A549 (cell line): Measurements from ENCODE around the gene DAB1. TPM values are rescaled to one million over a fixed set of nuclear protein-coding genes. Genes with fewer than 3 reads are reported as not detected.

Experiments used
- ATAC-seq, 2 experiments: fragments of 200-7000 bp in 1 of 2; fragments of >200 bp in 1 of 2; cut with Nextera tagmentation in 1 of 2; cut with Tn5 transposase in 1 of 2; 3 replicates each; pipeline versions ENCODE4 v1.8.0 to v1.9.1; 2018 to 2020; ENCODE audit warnings: mild to moderate bottlenecking in 1 of 2, moderate library complexity in 1 of 2
- CTCF ChIA-PET: fragments of 300-600 bp; sonication (Branson Sonifier 250); formaldehyde crosslinking; extraction: SDS; loops from one replicate; lab custom pipeline; 2021; ENCODE audit warnings: antibody characterized with exemption, inconsistent platforms; lab: Yijun Ruan, JAX
- POLR2A ChIA-PET: fragments of 350-600 bp; formaldehyde crosslinking; extraction: SDS; loops from one replicate; lab custom pipeline; 2021; ENCODE audit warnings: antibody characterized with exemption, inconsistent platforms; lab: Yijun Ruan, JAX
- DNase-seq, 2 experiments: peaks; one replicate each; pipeline versions ENCODE4 v3.0.0 to v3.0.0-alpha.2; 2011 to 2016; ENCODE audit warnings: low read depth in 1 of 2, low spot score in 1 of 2
- FAIRE-seq: peaks from 2 replicates; lab custom pipeline; 2011; peaks lifted over from hg19 to GRCh38; lab: Jason Lieb, UNC
- H3K27ac ChIP-seq, 2 experiments: fragments of >200 bp; sonication (Bioruptor Twin); formaldehyde crosslinking; 3 replicates each; pipeline ENCODE4 v1.5.1; 2016 to 2017
- H3K4me1 ChIP-seq: fragments of >200 bp; sonication (Bioruptor Twin); formaldehyde crosslinking; 3 replicates; pipeline ENCODE4 v1.6.1; 2016
- H3K4me2 ChIP-seq: fragments of >200 bp; sonication (Bioruptor Twin); formaldehyde crosslinking; 3 replicates; pipeline ENCODE4 v1.6.1; 2016
- H3K4me3 ChIP-seq: fragments of >200 bp; sonication (Bioruptor Twin); formaldehyde crosslinking; 3 replicates; pipeline ENCODE4 v1.5.1; 2016
- H3K9me3 ChIP-seq: fragments of >200 bp; sonication (Bioruptor Twin); formaldehyde crosslinking; 3 replicates; pipeline ENCODE4 v1.6.1; 2016
- CBX8 ChIP-seq: fragments of 200-600 bp; sonication (generic); IDR thresholded peaks from 2 replicates; pipeline ENCODE4 v1.6.1; 2016
- CEBPB ChIP-seq, 2 experiments: fragments of >200 bp in 1 of 2; sonication (Bioruptor Twin) in 1 of 2; formaldehyde crosslinking in 1 of 2; IDR thresholded peaks; 2 replicates each; pipeline ENCODE4 v1.6.1; 2012 to 2016
- CHD2 ChIP-seq: fragments of 150-350 bp; IDR thresholded peaks from 2 replicates; pipeline ENCODE4 v1.6.1; 2014; ENCODE audit warnings: low read length; ENCODE audit not compliant: partially characterized antibody
- EHF ChIP-seq: fragments of 250-450 bp; sonication (Bioruptor Pico); IDR thresholded peaks from 2 replicates; pipeline ENCODE4 v1.5.0; 2020; ENCODE audit warnings: mild to moderate bottlenecking
- EHMT2 ChIP-seq: fragments of 200-600 bp; sonication (generic); IDR thresholded peaks from 2 replicates; pipeline ENCODE4 v1.6.1; 2016; ENCODE audit warnings: antibody characterized with exemption, low read depth, mild to moderate bottlenecking, moderate library complexity
- GATA3 ChIP-seq: IDR thresholded peaks from 2 replicates; pipeline ENCODE4 v1.6.1; 2012; ENCODE audit warnings: borderline replicate concordance
- HDAC2 ChIP-seq: fragments of 200-600 bp; sonication (generic); IDR thresholded peaks from 2 replicates; pipeline ENCODE4 v1.6.1; 2016
- HOXA7 ChIP-seq: fragments of 250-450 bp; sonication (Bioruptor Pico); IDR thresholded peaks from 2 replicates; pipeline ENCODE4 v1.5.0; 2020; ENCODE audit warnings: mild to moderate bottlenecking, moderate library complexity
- HOXB5 ChIP-seq: fragments of 250-450 bp; sonication (Bioruptor Pico); IDR thresholded peaks from 2 replicates; pipeline ENCODE4 v1.5.0; 2020; ENCODE audit warnings: mild to moderate bottlenecking, moderate library complexity
- JUN ChIP-seq, 2 experiments: fragments of >200 bp; sonication (Bioruptor Twin); formaldehyde crosslinking; IDR thresholded peaks; 2 replicates in 1 of 2; 3 replicates in 1 of 2; pipeline ENCODE4 v1.6.1; 2016 to 2017
- JUNB ChIP-seq: fragments of >200 bp; sonication (Bioruptor Twin); formaldehyde crosslinking; IDR thresholded peaks from 2 replicates; pipeline ENCODE4 v1.6.1; 2016
- KDM1A ChIP-seq: fragments of 200-600 bp; sonication (generic); IDR thresholded peaks from 2 replicates; pipeline ENCODE4 v1.6.1; 2016; ENCODE audit warnings: low read depth, mild to moderate bottlenecking
- KDM5A ChIP-seq: fragments of 200-600 bp; sonication (generic); IDR thresholded peaks from 2 replicates; pipeline ENCODE4 v1.6.1; 2016; ENCODE audit warnings: antibody characterized with exemption, mild to moderate bottlenecking
- NPAS2 ChIP-seq: fragments of 250-450 bp; sonication (Bioruptor Pico); IDR thresholded peaks from 2 replicates; pipeline ENCODE4 v1.8.0; 2022; ENCODE audit warnings: mild to moderate bottlenecking, moderate library complexity, borderline replicate concordance
- RCOR1 ChIP-seq: fragments of 150-350 bp; IDR thresholded peaks from 2 replicates; pipeline ENCODE4 v1.6.1; 2014; ENCODE audit warnings: antibody characterized with exemption, low read length, low read depth
- SMC3 ChIP-seq: fragments of >200 bp; sonication (Bioruptor Twin); formaldehyde crosslinking; IDR thresholded peaks from 3 replicates; pipeline ENCODE4 v1.6.1; 2018; ENCODE audit warnings: inconsistent platforms
- TP53 ChIP-seq: fragments of 250-450 bp; sonication (Bioruptor Pico); IDR thresholded peaks from 2 replicates; pipeline ENCODE4 v1.5.0; 2021; ENCODE audit warnings: mild to moderate bottlenecking, moderate library complexity
- ZFP36 ChIP-seq: fragments of 450-650 bp; IDR thresholded peaks from 2 replicates; pipeline ENCODE4 v1.6.1; 2014; ENCODE audit warnings: borderline replicate concordance; ENCODE audit not compliant: partially characterized antibody
- ZNF302 ChIP-seq: fragments of 250-450 bp; sonication (Bioruptor Pico); IDR thresholded peaks from 2 replicates; pipeline ENCODE4 v1.9.0; 2021; ENCODE audit warnings: inconsistent platforms, mild to moderate bottlenecking, moderate library complexity
- WGBS: methylation state at CpG from one replicate; pipeline ENCODE4 v1.1.6; 2017; ENCODE audit errors: missing lambda C conversion rate; 5-methylcytosine and 5-hydroxymethylcytosine counted together
- polyA plus RNA-seq, 4 experiments: library from polyadenylated mRNA; depleted of rRNA in 3 of 4; stranded (reverse); fragments of >200 nt; fragmentation: RNase III in 1 of 4; extraction: RNeasy Plus Mini Kit Qiagen cat#74134 plus additional on column Dnase treatment in 1 of 4; gene quantifications; 2 replicates in 3 of 4; 3 replicates in 1 of 4; pipeline ENCODE4 v1.2.3, GENCODE V29; 2011 to 2017
- TF ChIP-seq, protein P1 (sequence below): fragments of >200 bp; sonication (Bioruptor Twin); formaldehyde crosslinking; IDR thresholded peaks from 3 replicates; pipeline ENCODE4 v1.5.1; 2016
- TF ChIP-seq, protein P2 (sequence below): fragments of 250-450 bp; sonication (Bioruptor Pico); IDR thresholded peaks from 2 replicates; pipeline ENCODE4 v1.5.0; 2021; ENCODE audit warnings: mild to moderate bottlenecking, moderate library complexity, borderline replicate concordance
- TF ChIP-seq, protein P3 (sequence below): fragments of 200-600 bp; sonication (generic); IDR thresholded peaks from 2 replicates; pipeline ENCODE4 v1.6.1; 2016; ENCODE audit warnings: antibody characterized with exemption, mild to moderate bottlenecking, moderate library complexity
- TF ChIP-seq, protein P4 (sequence below): IDR thresholded peaks from 2 replicates; pipeline ENCODE4 v1.6.1; 2012
- TF ChIP-seq, protein P5 (sequence below): fragments of 150-350 bp; IDR thresholded peaks from 2 replicates; pipeline ENCODE4 v1.6.1; 2014; ENCODE audit warnings: low read depth, mild to moderate bottlenecking, low read length

DAB1 gene
- polyA plus RNA-seq, 2 of the 4 experiments (the other 2 are of a cell fraction) = not detected

DNA sequence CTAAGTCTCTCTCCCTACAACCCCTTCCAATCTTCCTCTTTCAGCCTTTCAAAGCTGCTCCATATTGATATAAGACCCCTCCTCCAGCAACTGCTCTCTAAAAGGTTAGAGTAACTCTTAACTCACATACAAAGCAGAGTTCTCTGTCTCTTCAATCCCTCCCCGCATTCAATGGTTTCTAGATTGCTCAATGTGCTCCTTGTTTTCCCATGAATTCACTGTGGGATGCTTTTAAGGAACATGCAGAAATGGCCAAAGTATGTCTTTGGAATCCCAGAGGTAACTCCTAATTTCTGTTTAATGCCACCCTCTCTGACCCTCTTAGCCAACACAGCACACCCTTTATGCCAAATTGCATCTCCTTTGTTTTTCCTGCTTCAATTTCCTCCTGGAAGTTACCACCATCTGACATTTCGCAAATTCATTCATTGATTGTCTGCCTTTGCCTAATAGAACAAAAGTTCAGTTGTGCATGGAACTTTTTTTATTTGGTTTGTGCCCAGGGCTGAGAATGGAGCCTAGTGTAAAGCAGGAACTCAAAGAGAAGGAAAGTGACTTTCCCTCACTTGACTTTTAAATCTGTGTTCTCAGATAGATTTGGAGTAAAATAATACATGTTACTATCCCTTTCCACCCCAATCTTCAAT lies 285.3 kb downstream of the DAB1 start (continued):
- TF ChIP-seq, protein P1, sequence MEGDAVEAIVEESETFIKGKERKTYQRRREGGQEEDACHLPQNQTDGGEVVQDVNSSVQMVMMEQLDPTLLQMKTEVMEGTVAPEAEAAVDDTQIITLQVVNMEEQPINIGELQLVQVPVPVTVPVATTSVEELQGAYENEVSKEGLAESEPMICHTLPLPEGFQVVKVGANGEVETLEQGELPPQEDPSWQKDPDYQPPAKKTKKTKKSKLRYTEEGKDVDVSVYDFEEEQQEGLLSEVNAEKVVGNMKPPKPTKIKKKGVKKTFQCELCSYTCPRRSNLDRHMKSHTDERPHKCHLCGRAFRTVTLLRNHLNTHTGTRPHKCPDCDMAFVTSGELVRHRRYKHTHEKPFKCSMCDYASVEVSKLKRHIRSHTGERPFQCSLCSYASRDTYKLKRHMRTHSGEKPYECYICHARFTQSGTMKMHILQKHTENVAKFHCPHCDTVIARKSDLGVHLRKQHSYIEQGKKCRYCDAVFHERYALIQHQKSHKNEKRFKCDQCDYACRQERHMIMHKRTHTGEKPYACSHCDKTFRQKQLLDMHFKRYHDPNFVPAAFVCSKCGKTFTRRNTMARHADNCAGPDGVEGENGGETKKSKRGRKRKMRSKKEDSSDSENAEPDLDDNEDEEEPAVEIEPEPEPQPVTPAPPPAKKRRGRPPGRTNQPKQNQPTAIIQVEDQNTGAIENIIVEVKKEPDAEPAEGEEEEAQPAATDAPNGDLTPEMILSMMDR = no peak
- no peak for TF ChIP-seq RCOR1
- TF ChIP-seq, protein P2, sequence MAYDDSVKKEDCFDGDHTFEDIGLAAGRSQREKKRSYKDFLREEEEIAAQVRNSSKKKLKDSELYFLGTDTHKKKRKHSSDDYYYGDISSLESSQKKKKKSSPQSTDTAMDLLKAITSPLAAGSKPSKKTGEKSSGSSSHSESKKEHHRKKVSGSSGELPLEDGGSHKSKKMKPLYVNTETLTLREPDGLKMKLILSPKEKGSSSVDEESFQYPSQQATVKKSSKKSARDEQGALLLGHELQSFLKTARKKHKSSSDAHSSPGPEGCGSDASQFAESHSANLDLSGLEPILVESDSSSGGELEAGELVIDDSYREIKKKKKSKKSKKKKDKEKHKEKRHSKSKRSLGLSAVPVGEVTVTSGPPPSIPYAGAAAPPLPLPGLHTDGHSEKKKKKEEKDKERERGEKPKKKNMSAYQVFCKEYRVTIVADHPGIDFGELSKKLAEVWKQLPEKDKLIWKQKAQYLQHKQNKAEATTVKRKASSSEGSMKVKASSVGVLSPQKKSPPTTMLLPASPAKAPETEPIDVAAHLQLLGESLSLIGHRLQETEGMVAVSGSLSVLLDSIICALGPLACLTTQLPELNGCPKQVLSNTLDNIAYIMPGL (CRISPR knock-in tag) = no peak
- TF ChIP-seq TP53 (CRISPR knock-in tag) = no peak
- TF ChIP-seq CBX8 = no peak
- no peak for TF ChIP-seq EHMT2
- TF ChIP-seq EHF (CRISPR knock-in tag) = no peak

DNA sequence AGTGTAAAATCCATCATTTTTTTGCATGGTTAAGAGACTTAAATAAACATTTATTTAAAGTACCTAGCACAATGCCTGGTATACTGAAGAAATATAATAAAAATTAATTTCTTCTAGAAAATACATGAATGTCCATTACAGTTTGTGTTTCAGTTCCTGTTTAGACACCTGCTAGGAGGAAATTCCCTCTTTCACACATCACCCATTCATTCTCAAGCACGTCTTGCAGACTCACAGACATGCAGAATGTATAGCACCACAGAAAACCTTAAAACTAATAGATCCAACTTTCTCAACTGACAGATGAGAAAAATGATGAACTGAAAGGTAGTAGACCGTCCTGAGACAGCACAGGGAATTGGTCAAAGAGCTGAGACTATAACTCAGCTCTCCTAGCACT lies 285.9 kb downstream of the DAB1 start:
- ChIA-PET POLR2A (no interaction called here), CTCF (no interaction called here)
- no peaks in the 10 kb centered on the region for H3K9me3 ChIP-seq
- no peak overlapping the region for H3K27ac ChIP-seq
- DNase-seq (no peak), ATAC-seq (no peak), FAIRE-seq (no peak)
- TF ChIP-seq JUN (IDR thresholded peaks at IDR 0.05) (no peak), SMC3 (no peak), ZNF302 (no peak), HOXA7 (CRISPR knock-in tag) (no peak), RCOR1 (no peak), HOXB5 (no peak), CEBPB (IDR thresholded peaks at IDR 0.05) (no peak), KDM1A (no peak), CHD2 (no peak), HDAC2 (no peak), KDM5A (no peak), GATA3 (no peak), JUNB (no peak), ZFP36 (no peak), NPAS2 (no peak)
- TF ChIP-seq, protein P3, sequence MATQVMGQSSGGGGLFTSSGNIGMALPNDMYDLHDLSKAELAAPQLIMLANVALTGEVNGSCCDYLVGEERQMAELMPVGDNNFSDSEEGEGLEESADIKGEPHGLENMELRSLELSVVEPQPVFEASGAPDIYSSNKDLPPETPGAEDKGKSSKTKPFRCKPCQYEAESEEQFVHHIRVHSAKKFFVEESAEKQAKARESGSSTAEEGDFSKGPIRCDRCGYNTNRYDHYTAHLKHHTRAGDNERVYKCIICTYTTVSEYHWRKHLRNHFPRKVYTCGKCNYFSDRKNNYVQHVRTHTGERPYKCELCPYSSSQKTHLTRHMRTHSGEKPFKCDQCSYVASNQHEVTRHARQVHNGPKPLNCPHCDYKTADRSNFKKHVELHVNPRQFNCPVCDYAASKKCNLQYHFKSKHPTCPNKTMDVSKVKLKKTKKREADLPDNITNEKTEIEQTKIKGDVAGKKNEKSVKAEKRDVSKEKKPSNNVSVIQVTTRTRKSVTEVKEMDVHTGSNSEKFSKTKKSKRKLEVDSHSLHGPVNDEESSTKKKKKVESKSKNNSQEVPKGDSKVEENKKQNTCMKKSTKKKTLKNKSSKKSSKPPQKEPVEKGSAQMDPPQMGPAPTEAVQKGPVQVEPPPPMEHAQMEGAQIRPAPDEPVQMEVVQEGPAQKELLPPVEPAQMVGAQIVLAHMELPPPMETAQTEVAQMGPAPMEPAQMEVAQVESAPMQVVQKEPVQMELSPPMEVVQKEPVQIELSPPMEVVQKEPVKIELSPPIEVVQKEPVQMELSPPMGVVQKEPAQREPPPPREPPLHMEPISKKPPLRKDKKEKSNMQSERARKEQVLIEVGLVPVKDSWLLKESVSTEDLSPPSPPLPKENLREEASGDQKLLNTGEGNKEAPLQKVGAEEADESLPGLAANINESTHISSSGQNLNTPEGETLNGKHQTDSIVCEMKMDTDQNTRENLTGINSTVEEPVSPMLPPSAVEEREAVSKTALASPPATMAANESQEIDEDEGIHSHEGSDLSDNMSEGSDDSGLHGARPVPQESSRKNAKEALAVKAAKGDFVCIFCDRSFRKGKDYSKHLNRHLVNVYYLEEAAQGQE = no peak
- TF ChIP-seq, protein P4, sequence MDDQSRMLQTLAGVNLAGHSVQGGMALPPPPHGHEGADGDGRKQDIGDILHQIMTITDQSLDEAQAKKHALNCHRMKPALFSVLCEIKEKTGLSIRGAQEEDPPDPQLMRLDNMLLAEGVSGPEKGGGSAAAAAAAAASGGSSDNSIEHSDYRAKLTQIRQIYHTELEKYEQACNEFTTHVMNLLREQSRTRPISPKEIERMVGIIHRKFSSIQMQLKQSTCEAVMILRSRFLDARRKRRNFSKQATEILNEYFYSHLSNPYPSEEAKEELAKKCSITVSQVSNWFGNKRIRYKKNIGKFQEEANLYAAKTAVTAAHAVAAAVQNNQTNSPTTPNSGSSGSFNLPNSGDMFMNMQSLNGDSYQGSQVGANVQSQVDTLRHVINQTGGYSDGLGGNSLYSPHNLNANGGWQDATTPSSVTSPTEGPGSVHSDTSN = no peak
- TF ChIP-seq, protein P2 (CRISPR knock-in tag) = no peak
- TF ChIP-seq, protein P5, sequence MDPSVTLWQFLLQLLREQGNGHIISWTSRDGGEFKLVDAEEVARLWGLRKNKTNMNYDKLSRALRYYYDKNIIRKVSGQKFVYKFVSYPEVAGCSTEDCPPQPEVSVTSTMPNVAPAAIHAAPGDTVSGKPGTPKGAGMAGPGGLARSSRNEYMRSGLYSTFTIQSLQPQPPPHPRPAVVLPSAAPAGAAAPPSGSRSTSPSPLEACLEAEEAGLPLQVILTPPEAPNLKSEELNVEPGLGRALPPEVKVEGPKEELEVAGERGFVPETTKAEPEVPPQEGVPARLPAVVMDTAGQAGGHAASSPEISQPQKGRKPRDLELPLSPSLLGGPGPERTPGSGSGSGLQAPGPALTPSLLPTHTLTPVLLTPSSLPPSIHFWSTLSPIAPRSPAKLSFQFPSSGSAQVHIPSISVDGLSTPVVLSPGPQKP = no peak
- no peak overlapping the region for H3K4me2 ChIP-seq
- no peaks in the 10 kb centered on the region for H3K4me1 ChIP-seq
- no peak overlapping the region for H3K4me3 ChIP-seq
- 0% methylated on average over 2 of the region's 2 CpGs for WGBS
